Smooth muscle cell (in vitro differentiated cells): Measurements from ENCODE around the gene TATDN2. TPM values are rescaled to one million over a fixed set of nuclear protein-coding genes. Genes with fewer than 3 reads are reported as not detected.

Source experiments
- DNase-seq: peaks from one replicate; lab custom pipeline; 2025; ENCODE audit not compliant: unreplicated experiment; lab: John Stamatoyannopoulos, UW
- H2AFZ ChIP-seq: fragments of 200-600 bp; sonication (generic); 2 replicates; pipeline ENCODE4 v1.6.0; 2016; ENCODE audit warnings: antibody characterized with exemption, low read depth, mild to moderate bottlenecking
- H3F3A ChIP-seq: fragments of 200-600 bp; sonication (generic); 2 replicates; pipeline ENCODE4 v1.6.0; 2017; ENCODE audit warnings: antibody characterized with exemption, low read depth
- H3K27ac ChIP-seq: fragments of 200-600 bp; sonication (generic); 2 replicates; pipeline ENCODE4 v1.5.1; 2016; ENCODE audit warnings: low read depth, mild to moderate bottlenecking
- H3K27me3 ChIP-seq: fragments of 200-600 bp; sonication (generic); 2 replicates; pipeline ENCODE4 v1.6.1; 2016; ENCODE audit warnings: low read depth, mild to moderate bottlenecking
- H3K36me3 ChIP-seq: fragments of 200-600 bp; sonication (generic); 2 replicates; pipeline ENCODE4 v1.5.1; 2016; ENCODE audit warnings: low read depth
- H3K4me1 ChIP-seq: fragments of 200-600 bp; sonication (generic); 2 replicates; pipeline ENCODE4 v1.5.1; 2016; ENCODE audit warnings: low read depth
- H3K4me2 ChIP-seq: fragments of 200-600 bp; sonication (generic); 2 replicates; pipeline ENCODE4 v1.6.0; 2016; ENCODE audit warnings: mild to moderate bottlenecking
- H3K4me3 ChIP-seq: fragments of 200-600 bp; sonication (generic); 2 replicates; pipeline ENCODE4 v1.5.1; 2016; ENCODE audit warnings: mild to moderate bottlenecking
- H3K79me2 ChIP-seq: fragments of 200-600 bp; sonication (generic); 2 replicates; pipeline ENCODE4 v1.6.0; 2016; ENCODE audit warnings: low read depth, mild to moderate bottlenecking
- H3K9ac ChIP-seq: fragments of 200-600 bp; sonication (generic); 2 replicates; pipeline ENCODE4 v1.6.0; 2016; ENCODE audit warnings: low read depth
- H3K9me3 ChIP-seq: fragments of 200-600 bp; sonication (generic); replicated peaks from 2 replicates; pipeline ENCODE4 v1.5.1; 2016; ENCODE audit warnings: low read depth
- H4K20me1 ChIP-seq: fragments of 200-600 bp; sonication (generic); 2 replicates; pipeline ENCODE4 v1.6.0; 2016; ENCODE audit warnings: low read depth
- CTCF ChIP-seq: fragments of 200-600 bp; sonication (generic); IDR thresholded peaks from 2 replicates; pipeline ENCODE4 v1.5.1; 2017; ENCODE audit warnings: borderline replicate concordance, mild to moderate bottlenecking, antibody characterized with exemption; ENCODE audit not compliant: insufficient read depth, poor library complexity, severe bottlenecking
- WGBS: methylation state at CpG from one replicate; pipeline ENCODE4 v1.1.7; 2016; ENCODE audit warnings: low lambda C conversion rate; 5-methylcytosine and 5-hydroxymethylcytosine counted together
- polyA plus RNA-seq: library from polyadenylated mRNA; unstranded; fragments of >200 nt; fragmentation: Nextera tagmentation; extraction: Ambion mirVana; gene quantifications from 2 replicates; pipeline ENCODE4 v1.2.1, GENCODE V29; 2016
- total RNA-seq: library from RNA; depleted of rRNA; stranded (reverse); fragments of >200 nt; gene quantifications from 2 replicates; pipeline ENCODE4 v1.2.3, GENCODE V29; 2014

The TATDN2 gene
- total and polyA plus RNA-seq, 2 experiments from 2014 or later = 3.3 to 23.6 TPM

- H4K20me1 ChIP-seq = peaks cover 96% of the 10 kb centered on the region
- H3K4me3 ChIP-seq = no peak overlapping the region
- H3K36me3 ChIP-seq = peaks cover 9% of the 10 kb centered on the region
- H3K9ac ChIP-seq = no peak overlapping the region
- no peak overlapping the region for H2AFZ ChIP-seq
- H3K9me3 ChIP-seq = no peaks in the 10 kb centered on the region
- no peak for DNase-seq
- no peak overlapping the region for H3K27ac ChIP-seq
- H3K4me1 ChIP-seq = no peaks in the 10 kb centered on the region
- peaks cover 65% of the 10 kb centered on the region for H3K79me2 ChIP-seq
- no peaks in the 10 kb centered on the region for H3K27me3 ChIP-seq
- 85% methylated on average over 1 of the region's 1 CpG for WGBS
- no peaks in the 10 kb centered on the region for H3F3A ChIP-seq
- H3K4me2 ChIP-seq = no peak overlapping the region
- TF ChIP-seq CTCF = no peak
These were observed 25.5 kb downstream of the TATDN2 start for GRCh38 chr3:10273702-10274305.

- no peaks in the 10 kb centered on the region for H3K4me1 ChIP-seq
- H3K27me3 ChIP-seq = no peaks in the 10 kb centered on the region
- no peak overlapping the region for H3K27ac ChIP-seq
- peaks cover 10% of the 10 kb centered on the region for H3K36me3 ChIP-seq
- H3K9ac ChIP-seq = no peak overlapping the region
- TF ChIP-seq CTCF = no peak
- H3K9me3 ChIP-seq = no peaks in the 10 kb centered on the region
- DNase-seq = no peak
- H4K20me1 ChIP-seq = peaks cover 91% of the 10 kb centered on the region
- no peak overlapping the region for H3K4me3 ChIP-seq
- 100% methylated on average over 1 of the region's 1 CpG for WGBS
- no peak overlapping the region for H2AFZ ChIP-seq
- H3F3A ChIP-seq = no peaks in the 10 kb centered on the region
- no peak overlapping the region for H3K4me2 ChIP-seq
- peaks cover 59% of the 10 kb centered on the region for H3K79me2 ChIP-seq
These were observed 26.3 kb downstream of the TATDN2 start for GRCh38 chr3:10274601-10275000.

- no peak overlapping the region for H3K9ac ChIP-seq
- H4K20me1 ChIP-seq = peaks cover 67% of the 10 kb centered on the region
- H3K27me3 ChIP-seq = no peaks in the 10 kb centered on the region
- no peaks in the 10 kb centered on the region for H3K9me3 ChIP-seq
- H2AFZ ChIP-seq = no peak overlapping the region
- no peak for TF ChIP-seq CTCF
- peaks cover 39% of the 10 kb centered on the region for H3K79me2 ChIP-seq
- H3K27ac ChIP-seq = no peak overlapping the region
- no peaks in the 10 kb centered on the region for H3F3A ChIP-seq
- peaks cover 4% of the 10 kb centered on the region for H3K36me3 ChIP-seq
- no peak overlapping the region for H3K4me3 ChIP-seq
- no peak overlapping the region for H3K4me2 ChIP-seq
- H3K4me1 ChIP-seq = no peaks in the 10 kb centered on the region
- no peak for DNase-seq
- WGBS = 96% methylated on average over 3 of the region's 3 CpGs
These were observed 28.9 kb downstream of the TATDN2 start for GRCh38 chr3:10277115-10277625.

GRCh38 chr3:10278501-10278900, 30.2 kb downstream of the TATDN2 start:
- Histone ChIP-seq H3K4me1 (no peaks in the 10 kb centered on the region), H3F3A (no peaks in the 10 kb centered on the region), H3K4me3 (no peak overlapping the region), H2AFZ (no peak overlapping the region), H3K27me3 (no peaks in the 10 kb centered on the region), H3K9me3 (no peaks in the 10 kb centered on the region), H3K79me2 (peaks cover 28% of the 10 kb centered on the region), H3K36me3 (peaks cover 4% of the 10 kb centered on the region), H3K9ac (no peak overlapping the region), H4K20me1 (peaks cover 58% of the 10 kb centered on the region), H3K27ac (no peak overlapping the region), H3K4me2 (no peak overlapping the region)
- 100% methylated on average over 1 of the region's 1 CpG for WGBS
- TF ChIP-seq CTCF = no peak
- DNase-seq = no peak
